ENCODE measurements around the gene VPS13D. TPM values are rescaled to one million over a fixed set of nuclear protein-coding genes. Genes with fewer than 3 reads are reported as not detected.

VPS13D gene
- total RNA-seq, 2 experiments from 2014 or later = 32.5 to 39.9 TPM

- no peak overlapping the region for H3K4me3 Mint-ChIP-seq
- H3K4me1 Mint-ChIP-seq (ENCODE audit: low read depth) = peaks cover 3% of the 10 kb centered on the region
- CTCF ChIA-PET = interaction anchor here (2.4 kb wide), 1 partner anchor 265 kb away, joined by 5 read pairs; no protein-coding TSS in a partner anchor
- no peak for DNase-seq
- H3K9me3 Mint-ChIP-seq (ENCODE audit: insufficient read depth) = peaks cover 12% of the 10 kb centered on the region
- H3K36me3 Mint-ChIP-seq (ENCODE audit: low read depth) = peaks cover 60% of the 10 kb centered on the region
- H3K27ac Mint-ChIP-seq = no peak overlapping the region
- no peaks in the 10 kb centered on the region for H3K27me3 Mint-ChIP-seq (ENCODE audit: low read depth)
- POLR2A ChIA-PET = interaction anchor here (0.8 to 1.2 kb wide), 2 partner anchors 54 to 157 kb away, joined by 4 read pairs; no protein-coding TSS in a partner anchor
- ATAC-seq = no peak
These were observed 124.2 kb downstream of the VPS13D start for GRCh38 chr1:12353981-12354380.

- H3K4me1 Mint-ChIP-seq (ENCODE audit: low read depth) = peaks cover 5% of the 10 kb centered on the region
- ATAC-seq (no peak), DNase-seq (no peak)
- no peaks in the 10 kb centered on the region for H3K9me3 Mint-ChIP-seq (ENCODE audit: insufficient read depth)
- no peaks in the 10 kb centered on the region for H3K27me3 Mint-ChIP-seq (ENCODE audit: low read depth)
- no peak overlapping the region for H3K27ac Mint-ChIP-seq
- ChIA-PET POLR2A (interaction anchor here (0.6 kb wide), 1 partner anchor 852 kb away, joined by 3 read pairs; no protein-coding TSS in a partner anchor), CTCF (interaction anchor here (0.9 to 1.5 kb wide), 4 partner anchors 12 to 264 kb away, joined by 3 to 4 read pairs (median 3); no protein-coding TSS in a partner anchor)
- no peak overlapping the region for H3K4me3 Mint-ChIP-seq
- H3K36me3 Mint-ChIP-seq (ENCODE audit: low read depth) = peaks cover 44% of the 10 kb centered on the region
These were observed 126.4 kb downstream of the VPS13D start for GRCh38 chr1:12356004-12356890.

- DNase-seq = no peak
These were observed 128.7 kb downstream of the VPS13D start for GRCh38 chr1:12358499-12358898.

GRCh38 chr1:12359359-12360133 is 129.7 kb downstream of the VPS13D start:
- no peak for DNase-seq
- no peak for ATAC-seq
- Mint-ChIP-seq H3K4me1 (ENCODE audit: low read depth) (peaks cover 5% of the 10 kb centered on the region), H3K27me3 (ENCODE audit: low read depth) (no peaks in the 10 kb centered on the region), H3K4me3 (no peak overlapping the region), H3K9me3 (ENCODE audit: insufficient read depth) (no peaks in the 10 kb centered on the region), H3K36me3 (ENCODE audit: low read depth) (peaks cover 56% of the 10 kb centered on the region), H3K27ac (no peak overlapping the region)
- ChIA-PET CTCF (interaction anchor here (0.8 kb wide), 1 partner anchor 84 kb away, joined by 3 read pairs; no protein-coding TSS in a partner anchor), POLR2A (interaction anchor here (0.5 kb wide), 1 partner anchor 27 kb away, joined by 3 read pairs; no protein-coding TSS in a partner anchor)

More at GRCh38 chr1:12358499-12358898, 128.7 kb downstream of the VPS13D start:
- Mint-ChIP-seq H3K9me3 (ENCODE audit: insufficient read depth) (no peaks in the 10 kb centered on the region), H3K27me3 (ENCODE audit: low read depth) (no peaks in the 10 kb centered on the region), H3K4me1 (ENCODE audit: low read depth) (peaks cover 5% of the 10 kb centered on the region), H3K27ac (no peak overlapping the region), H3K4me3 (no peak overlapping the region), H3K36me3 (ENCODE audit: low read depth) (peaks cover 50% of the 10 kb centered on the region)
- ChIA-PET POLR2A (no interaction called here), CTCF (no interaction called here)
- no peak for ATAC-seq

GRCh38 chr1:12368646-12369045 is 138.8 kb downstream of the VPS13D start:
- CTCF ChIA-PET = no interaction called here

GRCh38 chr1:12369258-12369657 is 139.4 kb downstream of the VPS13D start:
- H3K27me3 Mint-ChIP-seq (ENCODE audit: low read depth) = no peaks in the 10 kb centered on the region
- H3K9me3 Mint-ChIP-seq (ENCODE audit: insufficient read depth) = no peaks in the 10 kb centered on the region
- peaks cover 5% of the 10 kb centered on the region for H3K4me1 Mint-ChIP-seq (ENCODE audit: low read depth)
- CTCF ChIA-PET = no interaction called here
- H3K4me3 Mint-ChIP-seq = no peak overlapping the region
- peaks cover 45% of the 10 kb centered on the region for H3K36me3 Mint-ChIP-seq (ENCODE audit: low read depth)
- POLR2A ChIA-PET = no interaction called here
- no peak for ATAC-seq
- DNase-seq = no peak
- no peak overlapping the region for H3K27ac Mint-ChIP-seq

More at GRCh38 chr1:12368646-12369045, 138.8 kb downstream of the VPS13D start:
- ATAC-seq = no peak
- no peak for DNase-seq
- peaks cover 44% of the 10 kb centered on the region for H3K36me3 Mint-ChIP-seq (ENCODE audit: low read depth)
- H3K9me3 Mint-ChIP-seq (ENCODE audit: insufficient read depth) = no peaks in the 10 kb centered on the region
- no peak overlapping the region for H3K27ac Mint-ChIP-seq
- no peaks in the 10 kb centered on the region for H3K27me3 Mint-ChIP-seq (ENCODE audit: low read depth)
- peaks cover 5% of the 10 kb centered on the region for H3K4me1 Mint-ChIP-seq (ENCODE audit: low read depth)
- no peak overlapping the region for H3K4me3 Mint-ChIP-seq
- POLR2A ChIA-PET = interaction anchor here (0.6 kb wide), 1 partner anchor 96 kb away, joined by 3 read pairs; no protein-coding TSS in a partner anchor

- Mint-ChIP-seq H3K36me3 (ENCODE audit: low read depth) (peaks cover 44% of the 10 kb centered on the region), H3K4me3 (no peak overlapping the region), H3K27me3 (ENCODE audit: low read depth) (no peaks in the 10 kb centered on the region), H3K27ac (no peak overlapping the region), H3K9me3 (ENCODE audit: insufficient read depth) (no peaks in the 10 kb centered on the region), H3K4me1 (ENCODE audit: low read depth) (peaks cover 5% of the 10 kb centered on the region)
- no peak for DNase-seq
- no peak for ATAC-seq
- POLR2A ChIA-PET = interaction anchor here (0.7 kb wide), 1 partner anchor 31 kb away, joined by 3 read pairs; no protein-coding TSS in a partner anchor
- CTCF ChIA-PET = interaction anchor here (1.0 to 1.2 kb wide), 2 partner anchors 98 to 249 kb away, joined by 3 read pairs; no protein-coding TSS in a partner anchor
These were observed 140.6 kb downstream of the VPS13D start for GRCh38 chr1:12370333-12370975.

- H3K4me3 Mint-ChIP-seq = no peak overlapping the region
- no peak for ATAC-seq
- CTCF ChIA-PET = interaction anchor here (1.0 kb wide), 1 partner anchor 249 kb away, joined by 3 read pairs; no protein-coding TSS in a partner anchor
These were observed 141.2 kb downstream of the VPS13D start for GRCh38 chr1:12371053-12371452.

GRCh38 chr1:12372180-12372579 is 142.3 kb downstream of the VPS13D start:
- ChIA-PET CTCF (no interaction called here), POLR2A (no interaction called here)
- peaks cover 12% of the 10 kb centered on the region for H3K4me1 Mint-ChIP-seq (ENCODE audit: low read depth)
- H3K9me3 Mint-ChIP-seq (ENCODE audit: insufficient read depth) = no peaks in the 10 kb centered on the region
- ATAC-seq (no peak), DNase-seq (no peak)
- H3K27me3 Mint-ChIP-seq (ENCODE audit: low read depth) = no peaks in the 10 kb centered on the region
- no peak overlapping the region for H3K27ac Mint-ChIP-seq
- peaks cover 53% of the 10 kb centered on the region for H3K36me3 Mint-ChIP-seq (ENCODE audit: low read depth)
- H3K4me3 Mint-ChIP-seq = no peak overlapping the region

More at GRCh38 chr1:12371053-12371452, 141.2 kb downstream of the VPS13D start:
- H3K36me3 Mint-ChIP-seq (ENCODE audit: low read depth) = peaks cover 48% of the 10 kb centered on the region
- POLR2A ChIA-PET = interaction anchor here (0.7 kb wide), 1 partner anchor 31 kb away, joined by 3 read pairs; no protein-coding TSS in a partner anchor
- no peaks in the 10 kb centered on the region for H3K9me3 Mint-ChIP-seq (ENCODE audit: insufficient read depth)
- no peak for DNase-seq
- H3K4me1 Mint-ChIP-seq (ENCODE audit: low read depth) = peaks cover 7% of the 10 kb centered on the region
- no peaks in the 10 kb centered on the region for H3K27me3 Mint-ChIP-seq (ENCODE audit: low read depth)
- no peak overlapping the region for H3K27ac Mint-ChIP-seq

GRCh38 chr1:12372761-12373160 is 142.9 kb downstream of the VPS13D start:
- no peaks in the 10 kb centered on the region for H3K9me3 Mint-ChIP-seq (ENCODE audit: insufficient read depth)

GRCh38 chr1:12375133-12375829 is 145.5 kb downstream of the VPS13D start:
- ATAC-seq (no peak), DNase-seq (no peak)
- CTCF ChIA-PET = no interaction called here
- peaks cover 54% of the 10 kb centered on the region for H3K36me3 Mint-ChIP-seq (ENCODE audit: low read depth)
- no peak overlapping the region for H3K4me3 Mint-ChIP-seq
- peaks cover 12% of the 10 kb centered on the region for H3K4me1 Mint-ChIP-seq (ENCODE audit: low read depth)
- no peaks in the 10 kb centered on the region for H3K9me3 Mint-ChIP-seq (ENCODE audit: insufficient read depth)
- no peak overlapping the region for H3K27ac Mint-ChIP-seq
- H3K27me3 Mint-ChIP-seq (ENCODE audit: low read depth) = no peaks in the 10 kb centered on the region
- POLR2A ChIA-PET = no interaction called here

More at GRCh38 chr1:12372761-12373160, 142.9 kb downstream of the VPS13D start:
- Mint-ChIP-seq H3K27ac (no peak overlapping the region), H3K4me1 (ENCODE audit: low read depth) (peaks cover 12% of the 10 kb centered on the region), H3K27me3 (ENCODE audit: low read depth) (no peaks in the 10 kb centered on the region), H3K36me3 (ENCODE audit: low read depth) (peaks cover 54% of the 10 kb centered on the region), H3K4me3 (no peak overlapping the region)
- DNase-seq (no peak), ATAC-seq (no peak)
- POLR2A ChIA-PET = no interaction called here
- CTCF ChIA-PET = no interaction called here
